EH (cell line): Measurements from ENCODE around the gene CRTC3.
A peak's percentile ranks its signal among the peaks of the same experiment; 100 is the strongest.

Experiments
- DNase-seq: peaks from one replicate; pipeline ENCODE4 v3.0.0-alpha.2; 2015; ENCODE audit warnings: low read depth

CRTC3 gene

GRCh38 chr15:90563463-90563862, 33.7 kb downstream of the CRTC3 start:
- no peak for DNase-seq

- DNase-seq = no peak
Observed at GRCh38 chr15:90564051-90564450, 34.3 kb downstream of the CRTC3 start.

- peak; percentile 24 for DNase-seq
Observed at GRCh38 chr15:90564590-90564989, 34.9 kb downstream of the CRTC3 start.

- DNase-seq = no peak
Observed at GRCh38 chr15:90565866-90566265, 36.1 kb downstream of the CRTC3 start.

- no peak for DNase-seq
Observed at GRCh38 chr15:90570643-90571042, 40.9 kb downstream of the CRTC3 start.

- DNase-seq = peak; percentile 81
Observed at GRCh38 chr15:90571063-90571541, 41.4 kb downstream of the CRTC3 start.

GRCh38 chr15:90572893-90573292, 43.2 kb downstream of the CRTC3 start:
- no peak for DNase-seq

GRCh38 chr15:90576711-90577389, 47.1 kb downstream of the CRTC3 start:
- no peak for DNase-seq

GRCh38 chr15:90579213-90579612, 49.5 kb downstream of the CRTC3 start:
- no peak for DNase-seq

GRCh38 chr15:90580099-90580498, 50.4 kb downstream of the CRTC3 start:
- DNase-seq = no peak

- no peak for DNase-seq
Observed at GRCh38 chr15:90580541-90580940, 50.8 kb downstream of the CRTC3 start.

GRCh38 chr15:90580946-90581345, 51.2 kb downstream of the CRTC3 start:
- no peak for DNase-seq

- no peak for DNase-seq
Observed at GRCh38 chr15:90581771-90582352, 52.1 kb downstream of the CRTC3 start.

GRCh38 chr15:90582553-90582952, 52.8 kb downstream of the CRTC3 start:
- DNase-seq = peak; percentile 30

- no peak for DNase-seq
Observed at GRCh38 chr15:90583471-90584252, 53.9 kb downstream of the CRTC3 start.

GRCh38 chr15:90584841-90585240, 55.1 kb downstream of the CRTC3 start:
- DNase-seq = no peak

- peak; percentile 79 for DNase-seq
Observed at GRCh38 chr15:90585863-90586262, 56.1 kb downstream of the CRTC3 start.

- DNase-seq = no peak
Observed at GRCh38 chr15:90586948-90587347, 57.2 kb downstream of the CRTC3 start.

- peak; percentile 10 for DNase-seq
Observed at GRCh38 chr15:90588427-90588826, 58.7 kb downstream of the CRTC3 start.

GRCh38 chr15:90591524-90591923, 61.8 kb downstream of the CRTC3 start:
- DNase-seq = no peak

GRCh38 chr15:90592131-90592881, 62.6 kb downstream of the CRTC3 start:
- DNase-seq = peak; percentile 84

- DNase-seq = no peak
Observed at GRCh38 chr15:90593499-90594158, 63.9 kb downstream of the CRTC3 start.
